ENCODE results near the gene PLSCR1.
"Not testable (repeated sequence)": the region's sequence is repeated elsewhere in the genome, so short reads cannot be mapped to it uniquely, and the experiment has no call there.

Gene PLSCR1

DNA sequence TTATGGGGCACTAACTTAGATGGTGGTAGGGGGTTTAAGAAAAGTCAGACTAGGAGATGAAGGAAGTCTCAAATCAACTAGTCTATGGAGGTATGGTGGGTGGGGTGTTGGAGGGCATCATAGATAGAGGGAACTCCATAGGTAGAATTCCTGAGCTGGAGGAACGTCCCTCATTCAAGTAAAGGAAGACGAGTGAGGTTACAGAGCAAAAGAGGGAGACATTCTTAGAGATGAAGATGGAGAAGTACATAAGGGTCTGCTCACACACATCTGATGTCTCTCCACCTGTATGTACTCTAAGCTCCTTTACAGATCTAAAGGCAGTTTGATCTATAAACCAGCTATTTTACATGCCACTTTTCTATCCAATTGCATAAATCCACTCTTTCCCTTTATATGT, 1.4 kb downstream of the PLSCR1 start:
- Histone ChIP-seq H3K9me3 (no peaks in the 10 kb centered on the region), H3K27me3 (ENCODE audit: low read depth) (no peaks in the 10 kb centered on the region), H3K36me3 (replicated peaks) (peaks cover 7% of the 10 kb centered on the region; the same call in 1 of the 2 replicates), H3K4me3 (peak overlapping the region; percentile 69), H3K4me1 (peaks cover 16% of the 10 kb centered on the region)
- in situ Hi-C loops (cut with MboI; ENCODE audit: low sequenced_read_pairs), result no loop called here
- no peak for DNase-seq (ENCODE audit: low spot score in 2 of 2)

DNA sequence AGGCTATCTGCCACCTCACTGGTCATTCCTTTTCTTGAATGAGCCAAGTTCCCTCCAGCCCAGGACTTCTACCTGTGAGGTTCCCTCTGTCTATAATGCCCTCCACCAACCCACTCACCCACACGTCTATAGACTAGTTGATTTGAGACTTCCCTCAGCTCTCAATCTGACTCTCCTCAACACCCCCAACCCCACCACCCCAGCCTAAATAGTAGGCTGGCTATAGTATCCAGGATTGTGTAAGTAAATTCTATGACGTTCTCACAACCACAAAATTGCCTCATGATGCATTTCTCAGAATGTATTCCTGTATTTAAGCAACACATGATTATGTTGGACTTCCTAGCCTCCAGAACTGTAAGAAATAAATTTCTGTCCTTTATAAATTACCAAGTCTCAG, 2.2 kb downstream of the PLSCR1 start:
- no peaks in the 10 kb centered on the region for H3K9me3 ChIP-seq
- H3K4me3 ChIP-seq, result no peak overlapping the region
- in situ Hi-C loops (cut with MboI; ENCODE audit: low sequenced_read_pairs), result no loop called here
- peaks cover 7% of the 10 kb centered on the region; the same call in 1 of the 2 replicates for H3K36me3 ChIP-seq (replicated peaks)
- DNase-seq (ENCODE audit: low spot score in 2 of 2), result no peak
- no peaks in the 10 kb centered on the region for H3K27me3 ChIP-seq (ENCODE audit: low read depth)
- H3K4me1 ChIP-seq, result peaks cover 16% of the 10 kb centered on the region

DNA sequence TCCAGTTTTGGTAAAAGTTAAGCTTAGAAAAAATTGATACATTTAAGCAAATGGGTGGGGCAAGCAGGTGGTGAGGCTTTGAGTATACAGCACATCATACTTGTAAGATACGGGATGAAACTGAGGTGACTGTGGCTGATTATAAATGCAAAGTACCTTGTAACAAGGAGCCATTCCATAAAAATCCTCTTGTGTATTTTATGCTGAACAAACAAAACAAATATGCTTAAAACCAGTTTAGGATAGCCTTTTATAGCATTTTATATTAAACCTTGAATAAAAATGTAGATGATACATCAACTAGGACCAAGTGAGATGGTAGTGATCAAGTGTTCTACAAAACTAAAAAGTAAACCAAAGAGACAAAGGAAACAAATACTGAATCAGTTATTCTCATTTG, 3.4 kb downstream of the PLSCR1 start:
- H3K4me1 ChIP-seq, result peaks cover 16% of the 10 kb centered on the region
- no peak for DNase-seq (ENCODE audit: low spot score in 2 of 2)
- in situ Hi-C loops (cut with MboI; ENCODE audit: low sequenced_read_pairs), result no loop called here
- H3K36me3 ChIP-seq (replicated peaks), result peaks cover 7% of the 10 kb centered on the region; the same call in 1 of the 2 replicates
- H3K9me3 ChIP-seq, result no peaks in the 10 kb centered on the region
- no peaks in the 10 kb centered on the region for H3K27me3 ChIP-seq (ENCODE audit: low read depth)
- H3K4me3 ChIP-seq, result no peak overlapping the region

DNA sequence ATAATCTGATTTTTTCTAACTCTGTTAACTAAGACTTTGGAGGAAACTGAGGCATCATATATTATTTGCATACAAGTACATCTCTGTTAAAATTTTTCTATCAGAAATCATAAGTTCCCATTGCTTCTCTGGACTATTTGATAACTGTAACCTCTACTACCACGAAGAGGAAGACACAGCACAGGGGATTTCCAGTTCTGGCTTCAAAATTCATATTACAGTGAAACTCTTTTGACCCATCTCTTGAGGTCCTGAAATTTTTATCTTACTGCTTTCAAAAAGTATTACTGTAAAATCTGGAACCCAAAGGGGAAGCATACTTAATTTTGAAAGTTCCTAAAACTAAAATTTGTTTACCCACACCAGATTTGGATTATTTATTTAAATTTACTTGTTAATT, 4.2 kb downstream of the PLSCR1 start:
- H3K9me3 ChIP-seq, result no peaks in the 10 kb centered on the region
- peaks cover 16% of the 10 kb centered on the region for H3K4me1 ChIP-seq
- H3K27me3 ChIP-seq (ENCODE audit: low read depth), result no peaks in the 10 kb centered on the region
- DNase-seq (ENCODE audit: low spot score in 2 of 2), result no peak
- peaks cover 7% of the 10 kb centered on the region; the same call in 1 of the 2 replicates for H3K36me3 ChIP-seq (replicated peaks)
- H3K4me3 ChIP-seq, result no peak overlapping the region
- in situ Hi-C loops (cut with MboI; ENCODE audit: low sequenced_read_pairs), result no loop called here

DNA sequence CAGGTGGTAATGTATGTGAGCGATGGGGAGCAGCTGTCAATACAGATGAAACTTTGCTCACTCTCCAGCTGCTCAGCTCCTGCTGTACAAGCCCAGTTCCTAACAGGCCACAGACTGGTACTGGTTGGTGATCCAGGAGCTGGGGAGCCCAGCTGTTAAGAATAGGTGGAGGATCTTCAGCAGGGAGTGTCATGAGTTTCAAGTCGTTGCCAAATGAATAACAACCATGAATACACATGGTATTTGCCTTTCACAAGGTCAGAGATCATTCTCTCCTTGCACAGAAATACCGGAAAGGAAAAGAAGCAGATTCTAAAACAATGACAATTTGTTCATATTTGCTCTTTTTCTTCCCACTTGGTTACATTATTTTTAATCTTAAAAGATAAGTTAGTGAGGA, 5.1 kb downstream of the PLSCR1 start:
- peaks cover 7% of the 10 kb centered on the region; the same call in 1 of the 2 replicates for H3K36me3 ChIP-seq (replicated peaks)
- H3K27me3 ChIP-seq (ENCODE audit: low read depth), result no peaks in the 10 kb centered on the region
- H3K9me3 ChIP-seq, result no peaks in the 10 kb centered on the region
- peaks cover 12% of the 10 kb centered on the region for H3K4me1 ChIP-seq
- H3K4me3 ChIP-seq, result no peak overlapping the region
- in situ Hi-C loops (cut with MboI; ENCODE audit: low sequenced_read_pairs), result no loop called here
- DNase-seq (ENCODE audit: low spot score in 2 of 2), result no peak

DNA sequence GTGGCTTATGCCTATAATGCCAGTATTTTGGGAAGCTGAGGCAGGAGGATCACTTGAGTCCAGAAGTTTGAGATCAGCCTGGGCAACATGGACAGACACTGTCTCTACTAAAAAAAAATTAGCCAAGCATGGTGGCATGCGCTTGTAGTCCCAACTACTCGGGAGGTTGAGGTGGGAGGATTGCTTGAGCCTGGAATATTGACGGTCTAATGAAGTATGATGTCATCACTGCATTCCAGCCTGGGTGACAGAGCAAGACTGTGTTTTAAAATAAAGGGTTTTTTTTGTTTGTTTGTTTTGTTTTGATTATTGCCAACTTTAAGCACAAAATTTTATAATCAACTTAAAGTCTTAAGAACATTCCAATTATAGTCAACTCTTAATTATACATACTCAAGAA, 6.8 kb downstream of the PLSCR1 start:
- in situ Hi-C loops (cut with MboI; ENCODE audit: low sequenced_read_pairs), result no loop called here
- H3K36me3 ChIP-seq (replicated peaks), result peaks cover 7% of the 10 kb centered on the region; the same call in 1 of the 2 replicates
- no peaks in the 10 kb centered on the region for H3K9me3 ChIP-seq
- H3K27me3 ChIP-seq (ENCODE audit: low read depth), result no peaks in the 10 kb centered on the region
- no peak overlapping the region for H3K4me3 ChIP-seq
- DNase-seq (ENCODE audit: low spot score in 2 of 2), result no peak
- H3K4me1 ChIP-seq, result peaks cover 3% of the 10 kb centered on the region

DNA sequence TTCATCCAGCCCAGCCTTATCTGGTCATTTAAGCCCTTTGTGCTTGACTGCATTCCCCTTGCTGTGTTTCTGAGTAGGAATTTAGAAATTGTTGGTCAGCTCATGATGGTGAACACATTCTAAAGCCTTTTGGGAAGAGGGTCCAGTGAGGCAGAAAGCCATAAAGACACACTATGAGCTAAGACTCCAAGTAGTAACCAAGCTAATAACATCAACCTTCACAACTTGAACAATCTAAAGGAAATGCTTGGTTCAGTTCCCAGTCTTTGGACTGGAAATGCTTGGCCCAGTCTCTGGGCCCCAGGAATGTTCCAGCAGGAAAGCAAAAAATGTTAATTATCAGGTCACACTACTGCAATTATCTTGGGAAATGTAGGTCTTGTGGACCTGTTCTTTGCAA, 7.7 kb downstream of the PLSCR1 start:
- no peaks in the 10 kb centered on the region for H3K4me1 ChIP-seq
- no peak overlapping the region for H3K4me3 ChIP-seq
- no peaks in the 10 kb centered on the region for H3K9me3 ChIP-seq
- no peak for DNase-seq (ENCODE audit: low spot score in 2 of 2)
- peaks cover 7% of the 10 kb centered on the region; the same call in 1 of the 2 replicates for H3K36me3 ChIP-seq (replicated peaks)
- in situ Hi-C loops (cut with MboI; ENCODE audit: low sequenced_read_pairs), result no loop called here
- H3K27me3 ChIP-seq (ENCODE audit: low read depth), result no peaks in the 10 kb centered on the region

DNA sequence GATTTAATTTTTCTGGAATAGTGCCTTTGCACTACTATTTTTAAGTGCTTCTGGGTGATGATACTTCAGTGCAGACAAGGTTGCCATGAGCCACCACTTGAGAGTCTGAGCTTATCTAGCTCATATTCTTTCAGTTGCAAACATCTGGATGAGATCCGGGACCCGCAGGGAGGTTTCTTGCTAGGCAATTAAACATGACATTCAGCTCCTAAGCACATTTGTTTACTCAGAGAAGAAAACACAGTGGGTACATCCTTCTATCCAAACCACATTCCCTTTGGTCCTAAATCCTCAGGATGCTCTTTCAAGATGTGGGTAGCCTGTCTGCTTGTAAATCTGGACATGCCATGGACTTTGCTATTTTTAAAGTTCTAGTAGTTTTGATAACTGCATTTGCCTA, 12.0 kb downstream of the PLSCR1 start:
- no peaks in the 10 kb centered on the region for H3K27me3 ChIP-seq (ENCODE audit: low read depth)
- in situ Hi-C loops (cut with MboI; ENCODE audit: low sequenced_read_pairs), result no loop called here
- H3K9me3 ChIP-seq, result no peaks in the 10 kb centered on the region
- H3K4me1 ChIP-seq, result no peaks in the 10 kb centered on the region
- H3K36me3 ChIP-seq (replicated peaks), result no peaks in the 10 kb centered on the region
- no peak overlapping the region for H3K4me3 ChIP-seq
- no peak for DNase-seq (ENCODE audit: low spot score in 2 of 2)

DNA sequence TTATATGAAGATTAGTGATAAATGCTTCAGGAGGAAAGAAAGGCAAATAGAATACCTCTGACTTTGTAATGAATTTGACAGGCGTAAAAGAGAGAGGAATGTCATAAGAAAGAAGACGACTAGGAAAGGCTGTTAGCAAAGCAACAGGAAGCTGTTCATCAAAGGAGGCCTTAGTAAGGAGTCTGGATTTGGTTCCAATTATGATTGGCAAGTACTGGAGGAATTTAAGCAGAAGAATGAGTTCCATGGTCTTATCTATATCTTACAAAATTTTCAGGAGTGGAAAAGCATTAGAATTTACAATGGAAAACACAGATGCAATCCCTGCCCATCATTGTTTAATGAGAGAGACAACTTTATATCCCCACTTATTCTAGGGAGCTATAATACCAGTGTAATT, 13.8 kb downstream of the PLSCR1 start:
- H3K27me3 ChIP-seq (ENCODE audit: low read depth), result no peaks in the 10 kb centered on the region
- H3K36me3 ChIP-seq (replicated peaks), result no peaks in the 10 kb centered on the region
- DNase-seq (ENCODE audit: low spot score in 2 of 2), result no peak

DNA sequence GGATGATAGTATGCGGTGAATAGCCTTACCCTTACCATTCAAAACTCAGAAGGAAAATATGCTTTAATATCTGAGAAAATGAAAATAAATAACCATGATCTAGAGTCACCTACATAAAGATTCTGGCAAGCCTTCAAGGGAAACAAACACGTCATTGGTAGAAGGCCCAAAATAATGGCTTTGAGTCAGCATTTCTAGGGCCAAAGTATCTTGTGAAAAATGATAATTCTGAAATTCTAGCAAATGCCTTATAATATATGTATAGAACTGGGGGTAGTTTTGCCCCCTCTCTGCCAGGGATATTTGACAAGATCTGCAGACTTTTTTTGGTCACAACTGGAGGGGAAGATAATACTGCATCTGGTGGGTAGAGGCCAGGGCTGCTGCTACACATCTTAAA, 15.4 kb downstream of the PLSCR1 start:
- no peaks in the 10 kb centered on the region for H3K9me3 ChIP-seq
- no peaks in the 10 kb centered on the region for H3K36me3 ChIP-seq (replicated peaks)
- peaks cover 5% of the 10 kb centered on the region; the same call in 1 of the 2 replicates for H3K4me1 ChIP-seq
- in situ Hi-C loops (cut with MboI; ENCODE audit: low sequenced_read_pairs), result no loop called here
- no peak for DNase-seq (ENCODE audit: low spot score in 2 of 2)
- no peak overlapping the region for H3K4me3 ChIP-seq
- H3K27me3 ChIP-seq (ENCODE audit: low read depth), result no peaks in the 10 kb centered on the region

More for the DNA sequence above, 13.8 kb downstream of the PLSCR1 start:
- H3K4me3 ChIP-seq, result no peak overlapping the region
- H3K9me3 ChIP-seq, result no peaks in the 10 kb centered on the region
- in situ Hi-C loops (cut with MboI; ENCODE audit: low sequenced_read_pairs), result no loop called here
- H3K4me1 ChIP-seq, result no peaks in the 10 kb centered on the region

DNA sequence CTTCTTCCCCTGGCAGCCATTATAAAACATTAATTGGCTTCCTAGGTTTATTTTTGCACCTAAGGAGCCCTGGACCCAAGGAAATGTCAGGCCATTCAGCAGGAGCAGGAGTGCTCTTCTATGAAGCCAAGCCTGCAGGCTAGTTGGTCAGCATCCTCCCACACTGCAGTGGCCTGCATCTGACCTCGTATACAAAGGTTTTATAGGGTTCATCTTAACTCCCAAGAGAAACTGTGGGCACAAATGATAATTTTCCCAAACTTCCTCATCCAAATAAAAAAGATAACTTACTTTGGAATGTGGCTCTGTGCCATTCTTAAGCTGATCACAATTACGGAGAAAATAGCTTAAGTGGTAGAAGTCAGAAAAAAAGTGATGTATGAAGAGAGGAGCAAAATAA, 19.4 kb downstream of the PLSCR1 start:
- H3K4me3 ChIP-seq, result no peak overlapping the region
- no peaks in the 10 kb centered on the region for H3K36me3 ChIP-seq (replicated peaks)
- no peaks in the 10 kb centered on the region for H3K27me3 ChIP-seq (ENCODE audit: low read depth)
- peaks cover 22% of the 10 kb centered on the region for H3K4me1 ChIP-seq
- H3K9me3 ChIP-seq, result no peaks in the 10 kb centered on the region
- DNase-seq (ENCODE audit: low spot score in 2 of 2), result no peak
- in situ Hi-C loops (cut with MboI; ENCODE audit: low sequenced_read_pairs), result no loop called here

DNA sequence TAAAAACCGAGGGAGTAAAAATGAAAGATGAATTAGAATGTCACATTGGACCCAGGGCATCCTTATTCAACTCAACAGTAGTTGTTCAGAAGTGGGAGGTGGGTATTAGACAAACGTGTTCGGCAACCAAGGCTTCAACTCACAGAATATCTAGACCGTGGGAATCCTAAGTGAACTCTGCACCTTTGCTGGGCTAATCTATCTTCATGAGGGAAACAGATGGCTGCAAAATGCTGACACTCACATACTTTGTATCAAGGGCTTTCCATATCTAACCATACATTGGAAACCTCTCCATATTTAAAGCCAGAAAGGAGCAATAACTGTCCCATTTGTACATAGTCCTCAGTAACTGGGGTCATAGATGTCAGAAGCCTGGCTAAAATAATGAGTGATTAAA, 20.9 kb downstream of the PLSCR1 start:
- no peaks in the 10 kb centered on the region for H3K36me3 ChIP-seq (replicated peaks)
- no peak overlapping the region for H3K4me3 ChIP-seq
- DNase-seq (ENCODE audit: low spot score in 2 of 2), result no peak
- in situ Hi-C loops (cut with MboI; ENCODE audit: low sequenced_read_pairs), result no loop called here
- no peaks in the 10 kb centered on the region for H3K27me3 ChIP-seq (ENCODE audit: low read depth)
- H3K9me3 ChIP-seq, result no peaks in the 10 kb centered on the region
- H3K4me1 ChIP-seq, result peaks cover 22% of the 10 kb centered on the region

DNA sequence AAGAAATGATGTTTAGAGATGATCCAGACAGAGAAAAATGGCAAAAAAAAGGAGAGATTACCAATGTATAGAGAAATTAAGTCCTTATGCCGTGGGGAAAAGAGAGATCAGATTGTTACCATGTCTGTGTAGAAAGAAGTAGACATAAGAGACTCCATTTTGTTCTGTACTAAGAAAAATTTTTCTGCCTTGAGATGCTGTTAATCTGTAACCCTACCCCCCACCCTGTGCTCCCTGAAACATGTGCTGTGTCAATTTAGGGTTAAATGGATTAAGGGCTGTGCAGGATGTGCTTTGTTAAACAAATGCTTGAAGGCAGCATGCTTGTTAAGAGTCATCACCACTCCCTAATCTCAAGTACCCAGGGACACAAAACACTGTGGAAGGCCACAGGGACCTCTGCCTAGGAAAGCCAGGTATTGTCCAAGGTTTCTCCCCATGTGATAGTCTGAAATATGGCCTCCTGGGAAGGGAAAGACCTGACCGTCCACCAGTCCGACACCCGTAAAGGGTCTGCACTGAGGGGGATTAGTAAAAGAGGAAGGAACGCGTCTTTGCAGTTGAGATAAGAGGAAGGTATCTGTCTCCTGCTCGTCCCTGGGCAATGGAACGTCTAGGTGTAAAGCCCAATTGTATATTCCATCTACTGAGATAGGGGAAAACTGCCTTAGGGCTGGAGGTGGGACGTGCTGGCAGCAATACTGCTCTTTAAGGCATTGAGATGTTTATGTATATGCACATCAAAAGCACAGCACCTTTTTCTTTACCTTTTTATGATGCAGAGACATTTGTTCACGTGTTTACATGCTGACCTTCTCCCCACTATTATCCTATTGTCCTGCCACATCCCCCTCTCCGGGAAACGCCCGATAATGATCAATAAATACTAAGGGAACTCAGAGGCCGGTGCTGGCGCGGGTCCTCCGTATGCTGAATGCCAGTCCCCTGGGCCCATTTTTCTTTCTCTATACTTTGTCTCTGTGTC, 21.9 kb downstream of the PLSCR1 start:
- H3K36me3 ChIP-seq (replicated peaks); H3K27me3 ChIP-seq (ENCODE audit: low read depth); H3K4me3 ChIP-seq; in situ Hi-C loops (cut with MboI; ENCODE audit: low sequenced_read_pairs); H3K9me3 ChIP-seq: not testable (repeated sequence)
- DNase-seq (ENCODE audit: low spot score in 2 of 2), result peak in 1 of 2 experiments; percentile 58
- H3K4me1 ChIP-seq, result peaks cover 22% of the 10 kb centered on the region

DNA sequence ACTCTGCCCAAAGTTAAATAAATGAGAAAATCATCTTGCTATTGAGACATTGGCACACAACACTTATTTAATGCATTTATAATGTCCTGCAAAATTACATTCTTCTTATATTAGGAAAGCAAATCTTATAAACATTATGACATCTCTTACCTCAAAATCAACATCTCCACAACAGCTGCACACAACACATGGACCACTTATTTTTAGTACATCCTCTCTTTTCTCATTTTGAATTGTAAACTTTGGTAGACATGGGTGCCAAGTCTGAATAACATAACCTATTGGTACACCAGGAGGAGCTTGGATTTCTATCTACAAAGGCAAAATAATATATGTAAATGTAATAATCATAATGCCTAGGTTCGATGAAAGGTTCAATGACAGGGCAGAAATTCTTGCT, 23.0 kb downstream of the PLSCR1 start:
- H3K36me3 ChIP-seq (replicated peaks), result no peaks in the 10 kb centered on the region
- no peak for DNase-seq (ENCODE audit: low spot score in 2 of 2)
- H3K4me1 ChIP-seq, result peaks cover 22% of the 10 kb centered on the region
- H3K4me3 ChIP-seq, result no peak overlapping the region
- H3K9me3 ChIP-seq, result no peaks in the 10 kb centered on the region
- H3K27me3 ChIP-seq (ENCODE audit: low read depth), result no peaks in the 10 kb centered on the region
- in situ Hi-C loops (cut with MboI; ENCODE audit: low sequenced_read_pairs), result no loop called here

All from HAP-1 (cell line).